Skeletal muscle cell (primary cell): ENCODE data around the gene TMEFF2.
A peak's percentile ranks its signal among the peaks of the same experiment; 100 is the strongest.
"Not testable (repeated sequence)": the region's sequence is repeated elsewhere in the genome, so short reads cannot be mapped to it uniquely, and the experiment has no call there.

Source experiments
- DNase-seq: peaks from one replicate; pipeline ENCODE4 v3.0.0-alpha.2; 2010; ENCODE audit warnings: low read depth
- H3K4me3 ChIP-seq: 2 replicates; pipeline ENCODE4 v1.5.1; 2011; ENCODE audit warnings: low read depth, mild to moderate bottlenecking, control low read depth, low read length, moderate library complexity

Gene TMEFF2

GRCh38 chr2:192140236-192140839 lies 54.4 kb downstream of the TMEFF2 start:
- H3K4me3 ChIP-seq = no peak overlapping the region
- DNase-seq = no peak

- no peak for DNase-seq
Observed at GRCh38 chr2:192139813-192140212, 54.9 kb downstream of the TMEFF2 start.

GRCh38 chr2:192137451-192137850 lies 57.3 kb downstream of the TMEFF2 start:
- no peak for DNase-seq
- H3K4me3 ChIP-seq = no peak overlapping the region

More at GRCh38 chr2:192139813-192140212, 54.9 kb downstream of the TMEFF2 start:
- H3K4me3 ChIP-seq = no peak overlapping the region

GRCh38 chr2:192132604-192133003 lies 62.1 kb downstream of the TMEFF2 start:
- DNase-seq = not testable (repeated sequence)

GRCh38 chr2:192130312-192130711 lies 64.4 kb downstream of the TMEFF2 start:
- DNase-seq = not testable (repeated sequence)

More at GRCh38 chr2:192132604-192133003, 62.1 kb downstream of the TMEFF2 start:
- H3K4me3 ChIP-seq = not testable (repeated sequence)

GRCh38 chr2:192128655-192129054 lies 66.1 kb downstream of the TMEFF2 start:
- no peak for DNase-seq
- no peak overlapping the region for H3K4me3 ChIP-seq

More at GRCh38 chr2:192130312-192130711, 64.4 kb downstream of the TMEFF2 start:
- not testable (repeated sequence) for H3K4me3 ChIP-seq

- DNase-seq = no peak
- H3K4me3 ChIP-seq = no peak overlapping the region
Observed at GRCh38 chr2:192127434-192127833, 67.3 kb downstream of the TMEFF2 start.

- no peak for DNase-seq
- H3K4me3 ChIP-seq = no peak overlapping the region
Observed at GRCh38 chr2:192126912-192127311, 67.8 kb downstream of the TMEFF2 start.

GRCh38 chr2:192126426-192126825 lies 68.3 kb downstream of the TMEFF2 start:
- no peak overlapping the region for H3K4me3 ChIP-seq
- DNase-seq = no peak

GRCh38 chr2:192124571-192124970 lies 70.2 kb downstream of the TMEFF2 start:
- no peak overlapping the region for H3K4me3 ChIP-seq
- DNase-seq = no peak

GRCh38 chr2:192123847-192124246 lies 70.9 kb downstream of the TMEFF2 start:
- H3K4me3 ChIP-seq = no peak overlapping the region
- peak; percentile 36 for DNase-seq

- no peak for DNase-seq
- no peak overlapping the region for H3K4me3 ChIP-seq
Observed at GRCh38 chr2:192122946-192123345, 71.8 kb downstream of the TMEFF2 start.

- no peak overlapping the region for H3K4me3 ChIP-seq
- no peak for DNase-seq
Observed at GRCh38 chr2:192122141-192122540, 72.6 kb downstream of the TMEFF2 start.

GRCh38 chr2:192119536-192119935 lies 75.2 kb downstream of the TMEFF2 start:
- no peak for DNase-seq

GRCh38 chr2:192117705-192118104 lies 77.0 kb downstream of the TMEFF2 start:
- no peak for DNase-seq
- H3K4me3 ChIP-seq = no peak overlapping the region

More at GRCh38 chr2:192119536-192119935, 75.2 kb downstream of the TMEFF2 start:
- H3K4me3 ChIP-seq = no peak overlapping the region

- not testable (repeated sequence) for H3K4me3 ChIP-seq, DNase-seq
Observed at GRCh38 chr2:192111536-192111935, 83.2 kb downstream of the TMEFF2 start.

- no peak overlapping the region for H3K4me3 ChIP-seq
- DNase-seq = no peak
Observed at GRCh38 chr2:192099742-192100141, 95.0 kb downstream of the TMEFF2 start.

- no peak overlapping the region for H3K4me3 ChIP-seq
- DNase-seq = no peak
Observed at GRCh38 chr2:192098814-192099491, 95.8 kb downstream of the TMEFF2 start.

- no peak for DNase-seq
- no peak overlapping the region for H3K4me3 ChIP-seq
Observed at GRCh38 chr2:192091476-192091875, 103.3 kb downstream of the TMEFF2 start.

GRCh38 chr2:192090911-192091310 lies 103.8 kb downstream of the TMEFF2 start:
- no peak for DNase-seq
- no peak overlapping the region for H3K4me3 ChIP-seq

GRCh38 chr2:192087398-192087958 lies 107.3 kb downstream of the TMEFF2 start:
- DNase-seq = no peak
- H3K4me3 ChIP-seq = no peak overlapping the region
